Measurements from ENCODE around the gene RSRC1.

DNA sequence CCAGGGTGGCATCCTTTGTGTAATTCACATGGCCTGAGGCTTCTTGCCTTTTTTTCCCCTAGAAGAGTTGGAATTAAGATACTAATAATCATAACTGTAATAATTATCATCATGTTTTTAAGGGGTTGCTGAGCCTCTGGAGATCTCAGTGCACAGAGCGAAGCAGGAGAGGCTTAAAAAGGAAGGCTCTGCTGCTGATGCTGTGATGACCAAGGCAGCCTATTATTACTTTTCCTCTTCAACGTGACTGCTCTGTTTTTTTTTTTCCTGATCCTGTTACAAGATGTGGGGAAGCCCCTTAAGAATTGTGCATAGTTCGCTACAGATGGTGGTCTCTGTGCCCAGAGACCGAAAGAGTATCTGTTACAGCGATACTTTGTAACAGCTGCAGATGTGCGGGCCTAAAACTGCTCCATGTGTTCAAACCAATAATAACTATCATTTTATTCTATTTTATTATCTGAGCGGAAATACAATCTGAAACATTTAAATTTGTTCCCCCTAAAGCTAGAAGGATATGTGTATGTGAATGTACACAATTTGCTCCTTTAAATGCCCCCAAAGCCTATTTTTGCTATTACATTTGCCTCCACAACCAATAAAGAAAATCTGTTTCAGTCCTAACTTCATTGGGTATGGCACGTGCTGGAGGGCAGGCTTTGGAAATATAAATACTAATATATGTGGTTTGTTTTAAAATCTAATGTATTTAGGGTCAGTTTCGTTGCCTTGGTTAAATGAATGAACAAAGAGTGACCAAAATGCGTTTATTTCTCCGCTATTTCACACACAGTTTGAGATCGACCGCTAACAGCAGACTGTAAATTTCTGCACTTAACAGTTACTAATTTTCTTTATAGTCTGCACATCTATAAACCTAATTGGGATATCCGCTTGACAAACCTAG, 8.3 kb upstream of the RSRC1 start:
- TF ChIP-seq, protein P1, sequence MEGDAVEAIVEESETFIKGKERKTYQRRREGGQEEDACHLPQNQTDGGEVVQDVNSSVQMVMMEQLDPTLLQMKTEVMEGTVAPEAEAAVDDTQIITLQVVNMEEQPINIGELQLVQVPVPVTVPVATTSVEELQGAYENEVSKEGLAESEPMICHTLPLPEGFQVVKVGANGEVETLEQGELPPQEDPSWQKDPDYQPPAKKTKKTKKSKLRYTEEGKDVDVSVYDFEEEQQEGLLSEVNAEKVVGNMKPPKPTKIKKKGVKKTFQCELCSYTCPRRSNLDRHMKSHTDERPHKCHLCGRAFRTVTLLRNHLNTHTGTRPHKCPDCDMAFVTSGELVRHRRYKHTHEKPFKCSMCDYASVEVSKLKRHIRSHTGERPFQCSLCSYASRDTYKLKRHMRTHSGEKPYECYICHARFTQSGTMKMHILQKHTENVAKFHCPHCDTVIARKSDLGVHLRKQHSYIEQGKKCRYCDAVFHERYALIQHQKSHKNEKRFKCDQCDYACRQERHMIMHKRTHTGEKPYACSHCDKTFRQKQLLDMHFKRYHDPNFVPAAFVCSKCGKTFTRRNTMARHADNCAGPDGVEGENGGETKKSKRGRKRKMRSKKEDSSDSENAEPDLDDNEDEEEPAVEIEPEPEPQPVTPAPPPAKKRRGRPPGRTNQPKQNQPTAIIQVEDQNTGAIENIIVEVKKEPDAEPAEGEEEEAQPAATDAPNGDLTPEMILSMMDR (IDR thresholded peaks at IDR 0.05) = no peak
- no peak for TF ChIP-seq POLR2AphosphoS5 (IDR thresholded peaks at IDR 0.05; ENCODE audit: insufficient read depth in 1 of 2, low read depth in 1 of 2)
- TF ChIP-seq POLR2A (IDR thresholded peaks at IDR 0.05) = no peak
